Measurements from ENCODE around the gene MBNL1. TPM values are rescaled to one million over a fixed set of nuclear protein-coding genes. Genes with fewer than 3 reads are reported as not detected.

Gene MBNL1
- total and polyA plus RNA-seq, 5 donors = 52.7 to 160 (median 149) TPM

- H3K27ac ChIP-seq (ENCODE audit: low read length) = no peak overlapping the region
- no peak overlapping the region for H3K4me3 ChIP-seq (ENCODE audit: low read length)
- no peak for ATAC-seq
- DNase-seq = no peak
- no peaks in the 10 kb centered on the region for H3K27me3 ChIP-seq (ENCODE audit: control insufficient read depth, insufficient read depth)
- 59% methylated on average over 3 of the region's 3 CpGs for WGBS
- intact Hi-C loops (cut with DNase I) = no loop called here
- peaks cover 6% of the 10 kb centered on the region for H3K4me1 ChIP-seq (ENCODE audit: control insufficient read depth, insufficient read depth, low read length)
- no peaks in the 10 kb centered on the region for H3K9me3 ChIP-seq (ENCODE audit: control insufficient read depth, low read length)
These were observed 111.3 kb downstream of the MBNL1 start for GRCh38 chr3:152380043-152380442.

GRCh38 chr3:152381881-152382295 lies 113.2 kb downstream of the MBNL1 start:
- peaks cover 2% of the 10 kb centered on the region for H3K4me1 ChIP-seq (ENCODE audit: control insufficient read depth, insufficient read depth, low read length)
- H3K27ac ChIP-seq (ENCODE audit: low read length) = no peak overlapping the region
- no peaks in the 10 kb centered on the region for H3K27me3 ChIP-seq (ENCODE audit: control insufficient read depth, insufficient read depth)
- 69% methylated on average over 2 of the region's 2 CpGs for whole genome bisulfite sequencing
- no peaks in the 10 kb centered on the region for H3K9me3 ChIP-seq (ENCODE audit: control insufficient read depth, low read length)
- H3K4me3 ChIP-seq (ENCODE audit: low read length) = peak overlapping the region; percentile 61
- ATAC-seq (no peak), DNase-seq (no peak)
- intact Hi-C loops (cut with DNase I) = no loop called here

GRCh38 chr3:152382312-152383135 lies 113.8 kb downstream of the MBNL1 start:
- peak; percentile 27 to 45 for ATAC-seq
- H3K27ac ChIP-seq (ENCODE audit: low read length) = peak overlapping the region; percentile 75

GRCh38 chr3:152383136-152383606 lies 114.4 kb downstream of the MBNL1 start:
- Histone ChIP-seq H3K4me1 (ENCODE audit: control insufficient read depth, insufficient read depth, low read length) (peaks cover 2% of the 10 kb centered on the region), H3K9me3 (ENCODE audit: control insufficient read depth, low read length) (no peaks in the 10 kb centered on the region), H3K27ac (ENCODE audit: low read length) (peak overlapping the region; percentile 75), H3K4me3 (ENCODE audit: low read length) (peak overlapping the region; percentile 61), H3K27me3 (ENCODE audit: control insufficient read depth, insufficient read depth) (no peaks in the 10 kb centered on the region)
- WGBS = 23% methylated on average over 1 of the region's 1 CpG
- DNase-seq (no peak), ATAC-seq (peak; percentile 29 to 38)
- intact Hi-C loops (cut with DNase I) = no loop called here

More at GRCh38 chr3:152382312-152383135, 113.8 kb downstream of the MBNL1 start:
- Histone ChIP-seq H3K27me3 (ENCODE audit: control insufficient read depth, insufficient read depth) (no peaks in the 10 kb centered on the region), H3K9me3 (ENCODE audit: control insufficient read depth, low read length) (no peaks in the 10 kb centered on the region), H3K4me1 (ENCODE audit: control insufficient read depth, insufficient read depth, low read length) (peaks cover 2% of the 10 kb centered on the region), H3K4me3 (ENCODE audit: low read length) (peak overlapping the region; percentile 61)
- no peak for DNase-seq
- 26% methylated on average over 9 of the region's 9 CpGs for WGBS
- intact Hi-C loops (cut with DNase I) = no loop called here

GRCh38 chr3:152384412-152384811 lies 115.7 kb downstream of the MBNL1 start:
- H3K27ac ChIP-seq (ENCODE audit: low read length) = no peak overlapping the region
- no peaks in the 10 kb centered on the region for H3K9me3 ChIP-seq (ENCODE audit: control insufficient read depth, low read length)
- ATAC-seq (no peak), DNase-seq (no peak)
- no peaks in the 10 kb centered on the region for H3K27me3 ChIP-seq (ENCODE audit: control insufficient read depth, insufficient read depth)
- H3K4me1 ChIP-seq (ENCODE audit: control insufficient read depth, insufficient read depth, low read length) = peaks cover 2% of the 10 kb centered on the region
- intact Hi-C loops (cut with DNase I) = no loop called here
- H3K4me3 ChIP-seq (ENCODE audit: low read length) = no peak overlapping the region

- Histone ChIP-seq H3K27me3 (ENCODE audit: control insufficient read depth, insufficient read depth) (no peaks in the 10 kb centered on the region), H3K27ac (ENCODE audit: low read length) (no peak overlapping the region), H3K4me3 (ENCODE audit: low read length) (peak overlapping the region; percentile 10), H3K9me3 (ENCODE audit: control insufficient read depth, low read length) (no peaks in the 10 kb centered on the region), H3K4me1 (ENCODE audit: control insufficient read depth, insufficient read depth, low read length) (peaks cover 4% of the 10 kb centered on the region)
- ATAC-seq (no peak), DNase-seq (no peak)
- 39% methylated on average over 1 of the region's 1 CpG for WGBS
- intact Hi-C loops (cut with DNase I) = no loop called here
These were observed 117.0 kb downstream of the MBNL1 start for GRCh38 chr3:152385761-152386160.

GRCh38 chr3:152386208-152386607 lies 117.5 kb downstream of the MBNL1 start:
- Histone ChIP-seq H3K9me3 (ENCODE audit: control insufficient read depth, low read length) (no peaks in the 10 kb centered on the region), H3K4me1 (ENCODE audit: control insufficient read depth, insufficient read depth, low read length) (peaks cover 4% of the 10 kb centered on the region), H3K27me3 (ENCODE audit: control insufficient read depth, insufficient read depth) (no peaks in the 10 kb centered on the region), H3K27ac (ENCODE audit: low read length) (no peak overlapping the region), H3K4me3 (ENCODE audit: low read length) (no peak overlapping the region)
- intact Hi-C loops (cut with DNase I) = no loop called here
- DNase-seq (no peak), ATAC-seq (no peak)

- DNase-seq = no peak
- WGBS = 88% methylated on average over 1 of the region's 1 CpG
- no peak for ATAC-seq
- Histone ChIP-seq H3K27ac (ENCODE audit: low read length) (no peak overlapping the region), H3K4me3 (ENCODE audit: low read length) (no peak overlapping the region), H3K4me1 (ENCODE audit: control insufficient read depth, insufficient read depth, low read length) (peaks cover 6% of the 10 kb centered on the region), H3K27me3 (ENCODE audit: control insufficient read depth, insufficient read depth) (no peaks in the 10 kb centered on the region), H3K9me3 (ENCODE audit: control insufficient read depth, low read length) (no peaks in the 10 kb centered on the region)
- intact Hi-C loops (cut with DNase I) = no loop called here
These were observed 119.9 kb downstream of the MBNL1 start for GRCh38 chr3:152388631-152389030.

- Histone ChIP-seq H3K4me3 (ENCODE audit: low read length) (no peak overlapping the region), H3K4me1 (ENCODE audit: control insufficient read depth, insufficient read depth, low read length) (peaks cover 6% of the 10 kb centered on the region), H3K9me3 (ENCODE audit: control insufficient read depth, low read length) (no peaks in the 10 kb centered on the region), H3K27ac (ENCODE audit: low read length) (no peak overlapping the region), H3K27me3 (ENCODE audit: control insufficient read depth, insufficient read depth) (no peaks in the 10 kb centered on the region)
- ATAC-seq (peak in 1 of 2 donors; percentile 31), DNase-seq (no peak)
- 96% methylated on average over 6 of the region's 6 CpGs for WGBS
- intact Hi-C loops (cut with DNase I) = no loop called here
These were observed 120.7 kb downstream of the MBNL1 start for GRCh38 chr3:152389316-152389934.

GRCh38 chr3:152390647-152391046 lies 121.9 kb downstream of the MBNL1 start:
- H3K27me3 ChIP-seq (ENCODE audit: control insufficient read depth, insufficient read depth) = no peaks in the 10 kb centered on the region
- intact Hi-C loops (cut with DNase I) = no loop called here
- no peak overlapping the region for H3K4me3 ChIP-seq (ENCODE audit: low read length)
- peaks cover 7% of the 10 kb centered on the region for H3K4me1 ChIP-seq (ENCODE audit: control insufficient read depth, insufficient read depth, low read length)
- DNase-seq (no peak), ATAC-seq (no peak)
- H3K27ac ChIP-seq (ENCODE audit: low read length) = peak overlapping the region; percentile 37
- no peaks in the 10 kb centered on the region for H3K9me3 ChIP-seq (ENCODE audit: control insufficient read depth, low read length)
- 89% methylated on average over 2 of the region's 2 CpGs for WGBS

GRCh38 chr3:152391671-152392070 lies 122.9 kb downstream of the MBNL1 start:
- no peak overlapping the region for H3K4me3 ChIP-seq (ENCODE audit: low read length)
- ATAC-seq = no peak
- peaks cover 11% of the 10 kb centered on the region for H3K4me1 ChIP-seq (ENCODE audit: control insufficient read depth, insufficient read depth, low read length)
- no peak for DNase-seq
- WGBS = 76% methylated on average over 1 of the region's 1 CpG
- H3K27me3 ChIP-seq (ENCODE audit: control insufficient read depth, insufficient read depth) = no peaks in the 10 kb centered on the region
- H3K27ac ChIP-seq (ENCODE audit: low read length) = no peak overlapping the region
- intact Hi-C loops (cut with DNase I) = no loop called here
- H3K9me3 ChIP-seq (ENCODE audit: control insufficient read depth, low read length) = no peaks in the 10 kb centered on the region
